HG02938 (cell line): Measurements from ENCODE around the gene PDXK.
A peak's percentile ranks its signal among the peaks of the same experiment; 100 is the strongest.

Experiments
- ATAC-seq: cut with Tn5 transposase; IDR thresholded peaks from one replicate; pipeline ENCODE4 v1.9.1; 2021; ENCODE audit warnings: mild to moderate bottlenecking, moderate library complexity; ENCODE audit not compliant: unreplicated experiment

PDXK gene

DNA sequence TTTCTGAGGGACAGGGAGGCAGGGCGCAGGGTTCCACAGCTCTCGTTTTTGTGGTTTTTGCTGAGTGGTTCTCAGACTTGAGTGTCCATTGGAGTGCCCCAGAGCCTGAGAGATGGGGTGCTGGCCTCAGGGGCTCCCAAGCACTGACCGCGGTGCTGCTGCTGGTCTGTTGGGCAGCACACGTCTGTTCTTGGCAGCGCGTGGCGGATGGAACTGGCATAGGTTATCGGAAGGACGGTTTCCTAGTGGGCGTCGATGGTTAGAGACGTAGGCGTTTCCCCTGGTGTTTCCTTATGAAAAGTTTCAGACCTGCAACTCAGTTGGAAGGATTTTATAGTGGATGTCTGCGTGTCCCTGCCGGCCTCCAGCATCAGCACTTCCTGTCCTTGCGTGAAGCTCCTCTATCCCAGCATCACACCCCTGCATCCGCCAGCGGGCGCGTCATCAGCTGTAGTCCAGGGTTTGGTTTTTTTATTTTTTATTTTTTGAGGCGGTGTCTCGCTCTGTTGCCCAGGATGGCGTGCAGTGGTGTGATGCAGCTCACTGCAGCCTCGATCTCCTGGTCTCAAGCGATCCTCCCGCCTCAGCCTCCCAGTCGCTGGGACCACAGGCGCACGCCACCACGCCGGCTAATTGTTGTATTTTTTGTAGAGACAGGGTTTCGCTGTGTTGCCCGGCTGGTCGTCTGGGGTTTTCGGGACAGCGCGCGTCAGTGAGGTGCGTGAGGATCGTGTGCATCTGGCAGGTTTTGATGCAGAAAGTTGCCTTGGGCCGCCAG is 82.3 kb downstream of the PDXK start:
- ATAC-seq = no peak

DNA sequence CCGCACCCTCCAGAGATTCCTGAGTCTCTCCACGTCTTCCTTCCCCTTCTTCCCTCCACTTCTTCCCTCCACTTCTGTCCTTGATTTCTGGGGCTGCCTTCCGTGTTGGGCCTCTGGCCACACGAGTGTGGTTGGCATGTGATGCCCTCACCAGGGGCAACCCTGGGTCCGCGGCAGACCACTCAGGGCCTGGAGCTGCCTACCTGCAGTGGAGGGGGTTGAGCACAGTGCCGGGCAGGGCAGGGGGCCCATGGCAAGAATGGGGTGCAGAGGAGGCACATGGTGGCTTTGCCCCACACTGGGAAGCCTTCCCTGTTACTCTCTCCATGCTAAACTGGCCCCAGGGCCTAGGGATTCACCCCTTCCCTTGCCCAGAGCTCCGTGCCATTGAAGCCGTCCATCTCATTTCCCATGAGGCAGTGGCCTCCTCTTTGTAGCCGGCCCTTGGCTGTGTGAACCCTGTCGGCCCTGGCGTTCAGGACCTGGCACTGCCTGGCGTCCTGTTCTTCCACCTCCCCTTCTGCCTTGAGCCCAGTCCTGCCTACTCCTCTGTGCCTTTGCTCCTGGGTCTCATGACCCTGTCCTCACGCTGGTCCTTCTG is 83.9 kb downstream of the PDXK start:
- no peak for ATAC-seq

DNA sequence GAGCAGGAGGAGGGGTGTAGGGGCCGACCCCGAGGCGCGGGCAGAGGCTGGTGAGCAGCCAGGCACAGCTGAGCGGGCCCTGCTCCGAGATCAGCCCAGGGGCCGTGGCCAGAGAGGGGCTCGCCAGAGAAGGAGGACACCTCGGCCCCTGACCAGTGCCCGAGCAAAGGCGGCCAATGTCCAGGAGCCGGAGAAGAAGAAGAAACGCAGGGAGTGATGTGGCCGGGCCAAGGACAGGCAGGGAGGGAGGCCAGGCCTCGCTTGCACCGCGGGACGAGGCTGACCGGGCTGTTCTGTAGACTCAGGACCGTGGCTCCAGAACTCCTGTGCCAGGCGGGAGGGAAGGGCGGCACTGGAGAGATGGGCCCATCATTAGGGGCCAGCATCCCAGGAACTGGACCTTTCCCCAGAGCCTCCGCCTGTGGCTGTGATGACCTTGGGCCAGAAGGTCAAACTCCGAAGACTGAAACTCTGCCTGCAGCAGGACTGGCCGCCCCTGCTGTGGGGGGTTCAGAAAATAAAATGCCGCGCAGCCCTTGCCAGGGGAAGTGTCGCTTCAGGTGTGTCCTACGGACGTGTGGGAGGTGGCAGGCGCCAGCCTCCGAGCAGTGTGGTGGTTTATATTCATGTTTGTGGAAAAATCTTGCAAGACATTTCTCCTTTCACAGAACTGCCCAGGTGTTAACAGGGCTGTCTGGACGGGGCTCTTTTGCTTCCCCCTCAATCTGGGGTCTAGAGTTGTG is 84.8 kb downstream of the PDXK start:
- no peak for ATAC-seq

DNA sequence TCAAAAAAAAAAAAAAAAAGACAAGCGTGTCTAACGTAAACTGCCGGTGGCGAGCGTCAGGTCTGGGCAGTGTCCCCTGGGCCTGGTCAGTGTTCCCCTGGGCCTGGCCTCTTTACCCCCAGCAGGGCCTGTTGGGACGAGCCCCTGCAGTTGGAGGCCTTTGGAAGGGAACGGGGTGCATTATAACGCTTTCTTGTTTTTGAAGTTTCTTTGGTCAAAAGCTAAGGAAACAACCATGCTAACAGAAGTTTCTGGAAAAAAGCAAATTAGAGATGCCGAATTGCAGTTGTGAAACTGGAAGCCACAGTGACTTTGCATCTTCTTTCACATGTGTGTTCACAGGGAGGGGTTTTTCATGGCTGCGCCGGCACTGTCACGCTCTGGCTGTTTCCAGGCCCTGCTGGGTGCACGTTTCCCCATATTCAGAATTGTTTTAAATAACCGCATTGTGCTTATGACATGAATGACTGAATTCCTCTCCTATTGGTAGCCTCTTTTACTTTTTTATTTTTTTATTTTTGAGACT is 86.4 kb downstream of the PDXK start:
- ATAC-seq = peak; percentile 88

DNA sequence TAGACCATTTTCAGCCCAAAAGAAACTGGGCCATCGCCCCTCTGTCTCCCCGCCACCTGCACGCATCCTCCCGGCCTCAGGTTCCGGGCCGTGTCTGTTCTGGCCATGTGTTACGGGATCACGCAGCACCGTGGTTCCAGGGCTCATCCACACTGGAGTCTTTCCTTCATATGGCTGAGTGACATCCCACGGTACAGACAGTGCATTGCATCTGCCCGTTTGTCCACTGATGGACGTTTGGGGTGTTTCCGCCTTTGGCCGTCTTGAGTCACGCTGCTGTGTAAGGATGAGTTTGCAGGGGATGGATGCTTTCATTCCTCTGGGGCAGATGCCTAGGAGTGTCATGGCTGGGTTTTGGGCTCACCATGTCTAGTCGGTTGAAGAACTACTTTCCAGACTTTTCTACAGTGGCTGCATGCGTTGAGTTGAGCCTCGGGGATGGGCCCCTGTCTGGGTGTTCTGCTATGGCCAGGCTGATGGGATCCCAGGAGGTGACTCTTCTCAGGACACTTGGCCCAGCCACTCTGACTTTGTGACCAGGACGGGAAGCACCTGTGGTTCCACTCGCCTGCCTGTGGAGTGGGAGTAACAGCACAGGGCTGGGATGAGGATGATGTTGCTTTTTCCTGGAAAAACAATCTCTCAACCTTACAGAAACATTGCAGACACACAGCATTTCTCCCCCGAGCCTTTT is 87.2 kb downstream of the PDXK start:
- ATAC-seq = no peak

DNA sequence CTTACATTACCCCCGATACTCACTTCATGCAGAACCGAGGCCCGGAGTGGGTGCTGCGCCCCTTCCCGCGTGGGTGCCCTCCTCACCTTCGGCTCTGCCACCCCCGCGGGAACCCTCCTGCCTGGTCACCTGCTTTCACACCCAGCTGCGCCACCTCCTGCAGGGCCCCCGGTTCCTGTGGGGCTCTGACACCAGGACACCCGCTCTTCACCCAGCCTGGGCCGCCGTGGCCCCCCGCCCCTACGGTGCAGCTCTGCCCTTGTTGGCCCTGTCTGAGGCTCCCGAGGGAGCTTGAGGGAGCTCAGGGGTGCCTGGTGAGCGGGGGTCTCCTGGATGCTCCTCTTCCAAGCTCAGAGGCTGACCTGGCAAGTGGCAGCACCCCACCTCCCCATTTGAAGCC is 89.4 kb downstream of the PDXK start:
- ATAC-seq = no peak

DNA sequence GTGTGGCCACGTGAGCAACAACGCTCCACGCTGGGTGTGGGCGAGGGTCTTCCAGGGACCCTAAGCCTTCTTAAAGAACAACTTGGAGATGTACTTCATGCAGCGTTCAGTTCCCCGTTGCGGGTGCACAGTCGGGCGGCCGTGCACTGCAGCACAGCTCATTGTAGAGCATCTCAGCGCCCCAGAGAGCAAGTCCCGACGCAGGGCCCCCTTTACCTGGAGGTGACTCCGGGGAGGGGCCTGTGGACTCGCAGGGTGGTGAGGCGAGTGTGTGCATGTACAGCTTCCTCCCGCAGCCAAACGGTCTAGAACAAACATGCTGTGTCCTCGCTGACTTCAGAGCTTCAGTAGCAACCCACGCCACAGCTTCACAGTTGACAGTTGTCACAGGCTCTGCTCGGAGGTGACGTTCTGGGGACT is 89.9 kb downstream of the PDXK start:
- no peak for ATAC-seq

DNA sequence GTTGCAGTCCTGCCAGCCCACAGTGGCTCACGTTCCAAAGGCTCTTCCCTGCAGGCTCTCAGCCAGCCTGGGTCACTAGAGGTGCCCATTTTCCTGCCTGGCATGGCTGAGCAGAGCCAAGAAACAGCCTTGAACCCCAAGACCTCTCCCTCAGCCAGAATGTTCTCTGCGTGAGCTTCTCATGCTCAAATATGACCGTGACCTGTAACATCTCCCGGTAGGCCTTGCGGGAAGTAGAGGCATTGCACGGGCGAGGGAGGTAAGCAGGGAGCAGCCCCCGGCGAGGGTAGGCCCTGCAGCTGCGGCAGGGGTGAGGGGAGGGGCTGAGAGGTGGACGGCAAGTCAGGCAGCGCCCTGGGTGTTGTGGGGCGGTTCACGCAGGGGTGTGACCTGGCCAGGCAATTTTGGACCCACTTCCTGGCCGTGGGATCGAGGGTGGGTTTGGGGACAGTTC is 90.4 kb downstream of the PDXK start:
- ATAC-seq = no peak

DNA sequence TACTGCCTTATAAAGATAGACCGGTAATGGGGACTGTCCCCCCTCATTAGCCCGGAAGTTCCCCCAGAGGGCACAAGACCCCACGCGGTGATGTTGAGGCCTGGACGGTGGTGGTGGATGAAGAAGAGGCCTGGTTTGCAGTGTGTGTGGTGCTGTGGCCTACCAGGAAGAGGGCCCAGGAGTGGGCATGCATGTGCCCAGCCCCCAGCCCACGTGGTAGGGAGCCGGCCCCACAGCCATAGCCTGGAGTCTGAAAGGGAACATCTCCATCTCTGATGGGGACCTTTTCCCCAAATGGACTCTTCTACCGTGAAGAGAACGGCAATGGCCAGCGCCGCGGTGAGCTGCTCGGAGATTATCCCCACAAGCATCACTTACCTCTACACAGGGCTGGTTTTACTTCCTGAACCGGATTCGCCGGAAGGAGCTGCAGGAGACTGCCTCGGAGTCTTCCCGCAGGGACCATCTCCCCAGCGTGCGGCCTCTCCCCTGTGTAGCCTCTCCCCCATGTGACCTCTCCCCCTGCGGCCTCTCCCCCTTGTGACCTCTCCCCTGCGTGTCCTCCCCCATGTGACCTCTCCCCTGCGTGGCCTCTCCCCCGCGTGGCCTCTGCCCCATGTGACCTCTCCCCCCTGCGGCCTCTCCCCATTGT is 91.0 kb downstream of the PDXK start:
- no peak for ATAC-seq

DNA sequence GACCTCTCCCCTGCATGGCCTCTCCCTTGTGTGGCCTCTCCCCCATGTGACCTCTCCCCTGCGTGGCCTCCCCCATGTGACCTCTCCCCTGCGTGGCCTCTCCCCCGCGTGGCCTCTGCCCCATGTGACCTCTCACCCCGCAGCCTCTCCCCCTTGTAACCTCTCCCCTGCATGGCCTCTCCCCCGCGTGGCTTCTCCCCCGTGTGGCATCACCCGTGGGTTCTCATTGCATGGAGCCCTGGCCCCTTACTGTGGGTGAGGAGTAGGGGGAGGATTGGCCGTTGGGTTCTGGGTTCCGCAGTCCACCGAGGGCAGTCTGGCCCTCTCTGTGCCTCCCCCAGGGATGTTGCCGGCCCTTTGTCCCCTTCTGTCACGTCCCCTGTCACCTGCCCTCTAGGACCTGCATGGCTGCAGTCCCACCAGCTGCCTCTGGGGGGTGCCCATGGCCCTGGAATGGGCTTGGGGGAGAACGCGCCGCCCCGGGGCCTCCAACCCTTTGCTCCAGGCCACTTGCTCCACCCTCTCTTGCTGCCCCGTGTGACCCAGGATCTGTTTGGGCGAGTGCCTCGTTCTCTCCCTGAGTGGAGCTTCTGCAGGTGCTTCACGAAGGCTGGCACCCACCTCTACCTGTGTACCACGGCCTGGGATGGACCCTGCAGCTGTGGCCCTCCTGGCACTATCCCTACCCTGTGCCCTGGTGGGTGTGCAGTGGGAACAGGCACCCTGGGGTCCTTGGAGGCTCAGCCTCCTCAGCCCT is 91.8 kb downstream of the PDXK start:
- no peak for ATAC-seq

DNA sequence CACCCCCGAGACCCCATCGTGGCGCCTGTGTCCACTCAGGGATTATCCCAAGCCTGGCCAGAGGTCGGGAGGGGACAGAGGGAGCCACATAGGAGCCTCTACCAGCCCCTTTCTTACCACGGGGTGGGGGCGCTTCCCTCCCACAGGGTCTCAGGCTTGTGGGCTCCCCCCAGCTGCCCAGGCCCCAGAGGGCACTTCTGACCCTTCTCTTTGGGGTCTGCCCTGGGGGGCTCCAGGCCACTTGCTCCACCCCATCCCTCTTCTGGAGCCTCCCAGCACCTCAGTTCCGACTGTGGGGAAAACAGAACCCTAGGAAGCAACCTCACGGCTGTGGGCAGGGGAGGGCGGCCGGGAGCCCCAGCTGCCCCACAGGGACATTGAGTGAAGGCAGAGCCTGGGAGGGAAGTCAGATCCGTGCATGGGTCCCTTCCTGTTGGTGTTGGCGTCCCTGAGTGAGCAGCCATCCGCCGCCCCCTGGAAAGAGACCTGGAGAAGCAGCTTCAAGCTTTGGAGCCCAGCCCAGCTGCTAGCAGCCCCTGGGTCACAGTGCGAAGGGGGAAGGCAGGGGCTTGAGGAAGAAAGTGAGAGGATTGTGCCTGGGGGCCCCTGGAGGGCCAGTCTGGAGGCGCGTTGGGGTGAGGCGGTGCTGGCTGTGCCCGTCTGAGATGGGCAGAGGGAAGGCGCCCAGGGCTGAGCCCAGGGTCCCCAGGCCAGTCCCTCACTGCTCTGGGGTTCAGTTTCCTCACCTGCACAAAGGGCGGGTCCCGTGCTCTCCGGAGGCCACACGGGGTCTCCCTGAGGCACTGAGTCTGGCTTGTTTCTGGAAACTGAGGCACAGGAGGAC is 92.6 kb downstream of the PDXK start:
- no peak for ATAC-seq
